Stimulated activated CD8-positive, alpha-beta memory T cell treated with anti-CD3 and anti-CD28 coated beads, Interleukin-7, amount 100 ng/mL, for 24 hours (primary cell): ENCODE measurements around the gene ANXA4.

ENCODE experiments used
- DNase-seq: peaks from one replicate; pipeline ENCODE4 v3.0.0-alpha.2; 2020; ENCODE audit warnings: low read depth

Gene ANXA4

DNA sequence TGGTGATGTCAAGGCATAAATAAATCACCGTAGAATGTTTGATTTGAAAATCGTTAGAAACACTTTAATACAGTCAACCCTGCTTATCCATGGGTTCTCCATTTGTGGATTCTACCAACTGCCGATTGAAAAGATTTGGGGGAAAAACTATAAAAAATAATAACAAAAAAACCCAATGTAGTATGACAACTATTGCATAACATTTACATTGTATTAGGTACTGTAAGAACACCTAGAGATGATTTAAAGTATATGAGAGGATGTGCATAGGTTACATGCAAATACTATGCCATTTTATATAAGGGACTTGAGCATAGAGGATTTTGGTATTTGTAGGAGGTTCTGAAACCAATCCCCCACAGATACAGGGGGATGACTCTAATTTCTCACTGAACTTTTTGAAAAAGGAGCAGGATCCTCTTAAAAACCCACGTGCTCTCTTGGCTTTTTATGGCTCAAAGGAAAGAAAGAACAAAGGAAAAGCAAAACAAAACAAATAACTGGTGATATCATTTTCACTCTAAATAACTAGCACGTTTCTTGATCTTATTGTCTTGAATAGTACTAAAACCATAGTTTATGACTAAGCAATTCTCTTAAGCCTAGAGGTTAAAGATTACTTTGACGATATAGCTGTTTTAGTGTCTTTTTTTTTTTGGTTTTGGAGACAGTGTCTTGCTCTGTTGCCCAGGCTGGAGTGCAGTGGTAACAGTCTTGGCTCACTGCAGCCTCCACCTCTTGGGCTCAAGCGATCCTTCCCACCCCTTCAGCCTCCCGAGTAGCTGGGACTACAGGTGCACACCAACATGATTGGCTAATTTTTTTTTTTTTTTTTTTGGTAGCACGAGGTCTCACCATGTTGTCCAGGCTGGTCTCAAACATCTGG lies 104.5 kb downstream of the ANXA4 start:
- DNase-seq: no peak

- no peak for DNase-seq
Observed at GRCh38 chr2:69847068-69847828, 105.3 kb downstream of the ANXA4 start.

- DNase-seq: no peak
Observed at GRCh38 chr2:69848186-69848790, 106.4 kb downstream of the ANXA4 start.

GRCh38 chr2:69858261-69858660 lies 116.3 kb downstream of the ANXA4 start:
- DNase-seq: no peak

DNA sequence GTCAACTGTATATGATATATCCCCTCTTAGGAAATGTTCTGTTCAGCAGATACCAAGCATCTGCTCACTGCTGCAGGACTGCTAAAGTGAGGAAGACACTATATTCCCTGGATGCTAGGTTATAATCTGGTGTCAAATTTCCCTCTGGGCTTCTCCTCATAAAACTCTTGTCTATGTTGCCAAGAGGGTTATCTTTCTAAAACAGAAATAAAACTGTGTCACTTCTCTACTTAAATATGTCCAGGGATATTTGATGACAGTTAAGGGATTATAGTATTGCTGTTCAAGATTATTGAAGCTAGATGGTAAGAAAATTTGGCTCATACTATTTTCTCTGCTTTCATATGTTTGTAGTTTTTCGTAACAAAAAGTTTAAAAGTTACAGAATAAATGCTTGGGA lies 121.4 kb downstream of the ANXA4 start:
- no peak for DNase-seq
